WTC11 (cell line): Measurements from ENCODE around the gene ARHGEF35.
"Not testable (repeated sequence)": the region's sequence is repeated elsewhere in the genome, so short reads cannot be mapped to it uniquely, and the experiment has no call there.

Experiments used
- ARID4B ChIP-seq: sonication (generic); formaldehyde crosslinking; IDR thresholded peaks from 2 replicates; pipeline ENCODE4 v1.8.0; 2023; ENCODE audit warnings: missing genetic modification reagents, mild to moderate bottlenecking, borderline replicate concordance
- ATF1 ChIP-seq: sonication (generic); formaldehyde crosslinking; IDR thresholded peaks from 2 replicates; pipeline ENCODE4 v1.8.1; 2023; ENCODE audit warnings: mild to moderate bottlenecking, moderate library complexity, missing genetic modification reagents
- ATF2 ChIP-seq: sonication (generic); formaldehyde crosslinking; IDR thresholded peaks from 2 replicates; pipeline ENCODE4 v1.8.1; 2022; ENCODE audit warnings: low read depth, missing genetic modification reagents, borderline replicate concordance
- ATF3 ChIP-seq: sonication (generic); formaldehyde crosslinking; conservative IDR thresholded peaks from 2 replicates; pipeline ENCODE4 v1.8.1; 2022; ENCODE audit warnings: mild to moderate bottlenecking, missing genetic modification reagents
- CREB1 ChIP-seq: sonication (generic); formaldehyde crosslinking; IDR thresholded peaks from 2 replicates; pipeline ENCODE4 v1.8.0; 2023; ENCODE audit warnings: mild to moderate bottlenecking, missing genetic modification reagents
- CTCF ChIP-seq: fragments of 200-600 bp; IDR thresholded peaks from 2 replicates; pipeline ENCODE4 v1.8.0; 2022; ENCODE audit warnings: antibody characterized with exemption
- ESRRA ChIP-seq: sonication (generic); formaldehyde crosslinking; IDR thresholded peaks from 2 replicates; pipeline ENCODE4 v1.8.1; 2022; ENCODE audit warnings: mild to moderate bottlenecking, missing genetic modification reagents, borderline replicate concordance
- ETV6 ChIP-seq: sonication (generic); formaldehyde crosslinking; IDR thresholded peaks from 2 replicates; pipeline ENCODE4 v1.8.1; 2022; ENCODE audit warnings: mild to moderate bottlenecking, missing genetic modification reagents
- FOXP1 ChIP-seq: sonication (generic); formaldehyde crosslinking; IDR thresholded peaks from 2 replicates; pipeline ENCODE4 v1.8.0; 2022; ENCODE audit warnings: missing genetic modification reagents, mild to moderate bottlenecking, moderate library complexity, borderline replicate concordance
- JUN ChIP-seq: sonication (generic); formaldehyde crosslinking; IDR thresholded peaks from 2 replicates; pipeline ENCODE4 v1.8.0; 2023; ENCODE audit warnings: mild to moderate bottlenecking, missing genetic modification reagents
- NR1H2 ChIP-seq: sonication (generic); formaldehyde crosslinking; IDR thresholded peaks from 2 replicates; pipeline ENCODE4 v1.9.0; 2021; ENCODE audit warnings: mild to moderate bottlenecking, moderate library complexity, missing genetic modification reagents
- ZNF281 ChIP-seq: sonication (generic); formaldehyde crosslinking; IDR thresholded peaks from 2 replicates; pipeline ENCODE4 v1.8.0; 2023; ENCODE audit warnings: mild to moderate bottlenecking, missing genetic modification reagents
- ZNF416 ChIP-seq: fragments of 250-450 bp; sonication (Bioruptor Pico); IDR thresholded peaks from 2 replicates; pipeline ENCODE4 v1.9.0; 2021; ENCODE audit warnings: mild to moderate bottlenecking, inconsistent platforms
- ZSCAN18 ChIP-seq: fragments of 250-450 bp; sonication (Bioruptor Pico); IDR thresholded peaks from 2 replicates; pipeline ENCODE4 v2.1.2; 2022; ENCODE audit warnings: mild to moderate bottlenecking, moderate library complexity

GRCh38 chr7:144245372-144245771 lies 49.7 kb upstream of the ARHGEF35 start:
- TF ChIP-seq CTCF; JUN (CRISPR knock-in tag); ETV6 (CRISPR knock-in tag); ARID4B (CRISPR knock-in tag); ZNF416 (CRISPR knock-in tag); ATF3 (CRISPR knock-in tag); ATF2 (CRISPR knock-in tag); ATF1 (CRISPR knock-in tag); FOXP1 (CRISPR knock-in tag); ZNF281 (CRISPR knock-in tag); CREB1 (CRISPR knock-in tag); ZSCAN18 (CRISPR knock-in tag); ESRRA (CRISPR knock-in tag); NR1H2: not testable (repeated sequence)
